Fibroblast of lung (primary cell): ENCODE results near the gene HAGH. TPM values are rescaled to one million over a fixed set of nuclear protein-coding genes. Genes with fewer than 3 reads are reported as not detected.

Experiments used
- DNase-seq, 2 donors: peaks; one replicate each; pipeline versions ENCODE4 v3.0.0 to v3.0.0-alpha.2; 2010; ENCODE audit warnings: low read depth in 2 of 2
- H2AFZ ChIP-seq: 2 replicates; pipeline ENCODE4 v1.5.1; 2012; ENCODE audit warnings: low read length, control low read depth, inconsistent platforms
- H3K27ac ChIP-seq: 2 replicates; pipeline ENCODE4 v1.5.1; 2011; ENCODE audit warnings: low read length, control low read depth; ENCODE audit not compliant: insufficient read depth
- H3K27me3 ChIP-seq: 2 replicates; pipeline ENCODE4 v1.5.1; 2011; ENCODE audit warnings: mild to moderate bottlenecking, low read length; ENCODE audit not compliant: control insufficient read depth, insufficient read depth
- H3K36me3 ChIP-seq: 2 replicates; pipeline ENCODE4 v1.5.1; 2011; ENCODE audit warnings: low read length; ENCODE audit not compliant: control insufficient read depth, insufficient read depth
- H3K4me1 ChIP-seq: 2 replicates; pipeline ENCODE4 v1.5.1; 2011; ENCODE audit warnings: low read length; ENCODE audit not compliant: control insufficient read depth, insufficient read depth; ENCODE audit errors: extremely low read depth
- H3K4me2 ChIP-seq: 2 replicates; pipeline ENCODE4 v1.5.1; 2011; ENCODE audit warnings: low read length, control low read depth; ENCODE audit not compliant: insufficient read depth; ENCODE audit errors: extremely low read depth
- H3K4me3 ChIP-seq, 4 experiments: fragments of 200-600 bp in 1 of 4; sonication (generic) in 1 of 4; replicated peaks in 1 of 4; 2 replicates each; pipeline ENCODE4 v1.5.1; 2011 to 2016; ENCODE audit warnings: low read length in 4 of 4, low read depth in 3 of 4, mild to moderate bottlenecking in 3 of 4, control low read depth in 2 of 4, inconsistent platforms in 1 of 4, mixed read lengths in 1 of 4; ENCODE audit not compliant: insufficient read depth in 1 of 4; ENCODE audit errors: control extremely low read depth in 1 of 4
- H3K79me2 ChIP-seq: 2 replicates; pipeline ENCODE4 v1.5.1; 2012; ENCODE audit warnings: mild to moderate bottlenecking, low read length, inconsistent platforms; ENCODE audit not compliant: control insufficient read depth, insufficient read depth
- H3K9ac ChIP-seq: 2 replicates; pipeline ENCODE4 v1.5.1; 2011; ENCODE audit warnings: mild to moderate bottlenecking, low read length, control low read depth; ENCODE audit not compliant: insufficient read depth
- H3K9me3 ChIP-seq: 2 replicates; pipeline ENCODE4 v1.5.1; 2012; ENCODE audit warnings: low read depth, low read length; ENCODE audit not compliant: control insufficient read depth, insufficient read depth
- H4K20me1 ChIP-seq: 2 replicates; pipeline ENCODE4 v1.5.1; 2011; ENCODE audit warnings: low read length; ENCODE audit not compliant: control insufficient read depth, insufficient read depth; ENCODE audit errors: extremely low read depth
- EZH2 ChIP-seq: IDR thresholded peaks from 2 replicates; pipeline ENCODE4 v1.5.1; 2012; ENCODE audit warnings: low read length, control low read depth, mild to moderate bottlenecking; ENCODE audit errors: missing control alignments
- polyA plus RNA-seq, 2 donors: library from polyadenylated mRNA; depleted of rRNA in 1 of 2; stranded (reverse) in 1 of 2; unstranded in 1 of 2; fragments of >200 nt; gene quantifications; 2 replicates each; pipeline ENCODE4 v1.2.1, GENCODE V29; 2011 to 2012; ENCODE audit warnings: missing spikeins in 1 of 2
- total RNA-seq: library from RNA; depleted of rRNA; stranded (reverse); fragments of >200 nt; gene quantifications from 2 replicates; pipeline ENCODE4 v1.2.1, GENCODE V29; 2014
- TF ChIP-seq, protein P1 (sequence below), 2 donors: IDR thresholded peaks in 1 of 2; conservative IDR thresholded peaks in 1 of 2; 1 replicate in 1 of 2; 2 replicates in 1 of 2; pipeline ENCODE4 v1.5.1; 2011 to 2012; ENCODE audit warnings: low read length in 2 of 2, control low read depth in 1 of 2, inconsistent platforms in 1 of 2, low read depth in 1 of 2, mild to moderate bottlenecking in 1 of 2

The HAGH gene
- total and polyA plus RNA-seq, 2 donors (not counting 1 experiment from before 2014, with no cell fraction given): 18.4 to 47.4 TPM

- Histone ChIP-seq H4K20me1 (no peaks in the 10 kb centered on the region), H3K9me3 (no peaks in the 10 kb centered on the region), H3K4me3 (no peak overlapping the region), H3K36me3 (no peaks in the 10 kb centered on the region), H3K9ac (no peak overlapping the region), H2AFZ (no peak overlapping the region), H3K79me2 (no peaks in the 10 kb centered on the region), H3K4me2 (no peak overlapping the region), H3K4me1 (no peaks in the 10 kb centered on the region), H3K27ac (no peak overlapping the region), H3K27me3 (peaks cover 2% of the 10 kb centered on the region)
- TF ChIP-seq, protein P1, sequence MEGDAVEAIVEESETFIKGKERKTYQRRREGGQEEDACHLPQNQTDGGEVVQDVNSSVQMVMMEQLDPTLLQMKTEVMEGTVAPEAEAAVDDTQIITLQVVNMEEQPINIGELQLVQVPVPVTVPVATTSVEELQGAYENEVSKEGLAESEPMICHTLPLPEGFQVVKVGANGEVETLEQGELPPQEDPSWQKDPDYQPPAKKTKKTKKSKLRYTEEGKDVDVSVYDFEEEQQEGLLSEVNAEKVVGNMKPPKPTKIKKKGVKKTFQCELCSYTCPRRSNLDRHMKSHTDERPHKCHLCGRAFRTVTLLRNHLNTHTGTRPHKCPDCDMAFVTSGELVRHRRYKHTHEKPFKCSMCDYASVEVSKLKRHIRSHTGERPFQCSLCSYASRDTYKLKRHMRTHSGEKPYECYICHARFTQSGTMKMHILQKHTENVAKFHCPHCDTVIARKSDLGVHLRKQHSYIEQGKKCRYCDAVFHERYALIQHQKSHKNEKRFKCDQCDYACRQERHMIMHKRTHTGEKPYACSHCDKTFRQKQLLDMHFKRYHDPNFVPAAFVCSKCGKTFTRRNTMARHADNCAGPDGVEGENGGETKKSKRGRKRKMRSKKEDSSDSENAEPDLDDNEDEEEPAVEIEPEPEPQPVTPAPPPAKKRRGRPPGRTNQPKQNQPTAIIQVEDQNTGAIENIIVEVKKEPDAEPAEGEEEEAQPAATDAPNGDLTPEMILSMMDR (conservative IDR thresholded peaks at IDR 0.05 in 1 of 2, IDR thresholded peaks at IDR 0.05 in 1 of 2; ENCODE audit: low read depth in 1 of 2, low read length in 2 of 2): no peak
- TF ChIP-seq EZH2: no peak
- no peak for DNase-seq
Observed at GRCh38 chr16:1845985-1846384, 19.4 kb upstream of the HAGH start.

GRCh38 chr16:1839554-1839953 is 12.9 kb upstream of the HAGH start:
- Histone ChIP-seq H3K4me1 (no peaks in the 10 kb centered on the region), H3K9ac (no peak overlapping the region), H2AFZ (no peak overlapping the region), H3K9me3 (no peaks in the 10 kb centered on the region), H3K4me2 (no peak overlapping the region), H3K27ac (no peak overlapping the region), H3K27me3 (no peaks in the 10 kb centered on the region), H3K36me3 (no peaks in the 10 kb centered on the region), H3K79me2 (no peaks in the 10 kb centered on the region), H3K4me3 (no peak overlapping the region), H4K20me1 (no peaks in the 10 kb centered on the region)
- DNase-seq: peak in 1 of 2 donors; percentile 82
- no peak for TF ChIP-seq EZH2
- TF ChIP-seq, protein P1 (conservative IDR thresholded peaks at IDR 0.05 in 1 of 2, IDR thresholded peaks at IDR 0.05 in 1 of 2; ENCODE audit: low read depth in 1 of 2, low read length in 2 of 2): no peak

- Histone ChIP-seq H3K27ac (no peak overlapping the region), H3K4me3 (no peak overlapping the region), H3K36me3 (peaks cover 3% of the 10 kb centered on the region), H3K9me3 (no peaks in the 10 kb centered on the region), H3K4me2 (no peak overlapping the region), H3K4me1 (peaks cover 3% of the 10 kb centered on the region), H2AFZ (no peak overlapping the region), H3K79me2 (peaks cover 5% of the 10 kb centered on the region), H3K9ac (no peak overlapping the region), H4K20me1 (no peaks in the 10 kb centered on the region), H3K27me3 (no peaks in the 10 kb centered on the region)
- DNase-seq: no peak
- no peak for TF ChIP-seq EZH2
- TF ChIP-seq, protein P1 (conservative IDR thresholded peaks at IDR 0.05 in 1 of 2, IDR thresholded peaks at IDR 0.05 in 1 of 2; ENCODE audit: low read depth in 1 of 2, low read length in 2 of 2): no peak
Observed at GRCh38 chr16:1834096-1834495, 7.5 kb upstream of the HAGH start.
